Measurements from ENCODE around the gene PLSCR4. TPM values are rescaled to one million over a fixed set of nuclear protein-coding genes. Genes with fewer than 3 reads are reported as not detected.
"Not testable (repeated sequence)": the region's sequence is repeated elsewhere in the genome, so short reads cannot be mapped to it uniquely, and the experiment has no call there.

Gene PLSCR4, protein sequence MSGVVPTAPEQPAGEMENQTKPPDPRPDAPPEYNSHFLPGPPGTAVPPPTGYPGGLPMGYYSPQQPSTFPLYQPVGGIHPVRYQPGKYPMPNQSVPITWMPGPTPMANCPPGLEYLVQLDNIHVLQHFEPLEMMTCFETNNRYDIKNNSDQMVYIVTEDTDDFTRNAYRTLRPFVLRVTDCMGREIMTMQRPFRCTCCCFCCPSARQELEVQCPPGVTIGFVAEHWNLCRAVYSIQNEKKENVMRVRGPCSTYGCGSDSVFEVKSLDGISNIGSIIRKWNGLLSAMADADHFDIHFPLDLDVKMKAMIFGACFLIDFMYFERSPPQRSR
- not detected for total RNA-seq

DNA sequence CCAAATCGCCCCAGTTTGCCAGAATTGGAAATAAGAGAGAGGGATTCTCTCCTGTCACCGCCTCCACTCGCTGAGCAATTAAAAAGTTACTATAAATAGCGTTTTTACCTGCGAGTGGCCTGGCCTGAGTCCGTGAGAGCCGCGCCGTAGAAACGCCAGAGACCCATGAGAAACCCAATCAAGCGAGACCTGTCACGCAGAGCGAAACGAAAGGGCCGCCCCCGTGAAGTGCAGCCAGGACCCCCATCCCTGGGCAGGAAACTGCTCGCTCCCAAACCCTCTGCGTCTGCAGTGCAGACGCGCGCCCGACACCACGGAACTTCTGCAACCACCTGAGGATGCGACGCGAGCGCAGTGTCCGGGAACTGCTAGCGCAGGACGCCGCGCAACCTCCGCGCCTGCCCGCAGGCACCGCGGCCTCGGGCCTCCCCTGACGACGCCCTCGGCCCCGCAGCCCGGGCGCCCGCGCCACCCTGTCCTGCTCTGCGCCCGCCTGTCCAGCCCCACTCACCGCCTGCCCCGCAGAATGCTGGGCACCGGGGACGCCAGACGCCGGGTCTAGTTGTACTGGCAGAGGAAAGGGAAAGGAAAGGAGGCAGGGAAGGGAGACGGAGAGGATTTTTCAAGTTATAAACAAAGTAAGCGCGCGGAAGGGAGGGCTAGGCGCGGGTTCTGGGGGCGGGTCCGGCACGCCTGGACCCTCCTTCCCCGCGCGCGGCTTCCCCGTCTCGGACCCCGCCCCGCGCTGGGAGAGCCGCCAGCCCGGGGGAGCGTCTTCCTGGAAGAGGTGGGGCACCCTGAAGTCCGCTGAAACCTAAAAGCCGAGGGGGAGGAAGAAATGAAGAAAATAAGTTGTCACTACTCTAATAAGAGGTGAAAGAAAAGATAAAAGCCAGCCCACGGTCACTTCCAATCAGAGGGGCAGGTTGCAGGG is at the start of gene PLSCR4:
Gene PLSCR4, minus strand, starts transcription at position 657 of the 934 bp plus-strand sequence. CDS start 29,034 bp downstream, outside the sequence.
- Mint-ChIP-seq H3K9me3 (no peaks in the 10 kb centered on the region), H3K27ac (no peak within 1 kb of the TSS), H3K36me3 (no peaks in the 10 kb centered on the region)
- DNase-seq (ENCODE audit: low spot score in 2 of 2) (peak in 1 of 2 donors; percentile 11), ATAC-seq (peak; percentile 43 to 79)

DNA sequence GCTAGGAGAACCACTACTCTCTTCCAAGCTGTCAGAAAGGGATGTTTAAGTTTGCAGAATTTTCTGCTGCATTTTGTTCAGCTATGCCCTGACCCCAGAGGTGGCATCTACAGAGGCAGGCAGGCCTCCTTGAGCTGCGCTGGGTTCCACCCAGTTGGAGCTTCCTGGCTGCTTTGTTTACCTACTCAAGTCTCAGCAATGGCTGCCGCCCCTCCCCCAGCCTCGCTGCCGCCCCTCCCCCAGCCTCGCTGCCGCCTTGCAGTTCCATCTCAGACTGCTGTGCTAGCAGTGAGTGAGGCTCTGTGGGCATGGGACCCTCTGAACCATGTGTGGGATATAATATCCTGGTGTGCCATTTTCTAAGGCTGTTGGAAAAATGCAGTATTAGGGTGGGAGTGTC is 42.5 kb upstream of the PLSCR4 start:
- H3K9me3 Mint-ChIP-seq; ATAC-seq; H3K36me3 Mint-ChIP-seq; H3K27ac Mint-ChIP-seq; DNase-seq (ENCODE audit: low spot score in 2 of 2): not testable (repeated sequence)

DNA sequence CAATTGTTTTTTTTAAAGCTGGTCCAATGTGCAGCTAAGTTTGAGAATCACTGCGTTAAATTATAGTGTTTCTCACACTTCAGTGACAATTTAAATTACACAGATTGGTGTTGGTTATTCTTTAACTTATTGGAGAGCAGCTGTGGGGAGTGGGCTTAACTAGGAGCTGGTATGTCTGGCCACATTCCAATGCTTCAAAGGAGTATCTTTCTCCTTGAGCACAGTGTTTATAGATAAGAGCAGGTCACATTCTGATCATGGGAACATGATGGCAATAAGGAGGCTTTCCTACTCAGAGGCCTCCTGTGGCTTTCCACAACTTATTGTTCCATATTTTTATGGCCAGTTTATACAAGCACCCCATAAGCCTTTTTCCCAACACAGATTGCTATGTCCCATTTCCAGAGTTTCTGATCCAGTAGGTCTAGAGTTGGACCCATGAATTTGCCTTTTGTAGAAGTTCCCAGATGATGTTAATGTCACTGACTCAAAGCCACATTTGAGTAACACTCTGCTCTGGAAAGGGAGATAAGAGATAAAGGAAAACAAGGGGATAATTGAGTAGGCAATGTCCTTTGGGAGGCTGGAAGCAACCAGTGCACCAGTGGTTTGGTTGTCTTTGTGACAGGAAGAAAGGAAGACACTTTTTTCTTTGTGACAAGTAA is 33.0 kb upstream of the PLSCR4 start:
- no peak for ATAC-seq
- H3K36me3 Mint-ChIP-seq: no peaks in the 10 kb centered on the region
- H3K9me3 Mint-ChIP-seq: peaks cover 0 to 4% of the 10 kb centered on the region in 2 donors
- no peak for DNase-seq (ENCODE audit: low spot score in 2 of 2)
- no peak overlapping the region for H3K27ac Mint-ChIP-seq

DNA sequence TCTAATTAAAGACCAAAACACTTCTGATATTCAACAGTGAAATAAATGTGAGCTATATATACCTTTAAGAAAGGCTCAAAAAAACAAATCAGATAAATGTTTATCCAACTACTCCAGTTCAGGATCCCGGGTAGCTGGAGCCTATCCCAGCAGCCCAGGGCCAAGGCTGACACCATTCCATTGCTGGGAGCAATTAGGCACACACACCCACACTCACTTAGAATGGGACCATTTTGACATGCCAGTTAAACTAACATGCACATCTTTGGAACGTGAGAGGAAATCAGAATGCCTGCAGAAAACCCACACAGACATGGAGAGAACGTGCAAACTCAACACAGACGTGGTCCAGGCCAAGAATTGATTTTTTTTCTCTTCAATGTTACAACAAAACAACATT is 30.0 kb upstream of the PLSCR4 start:
- H3K9me3 Mint-ChIP-seq: no peaks in the 10 kb centered on the region
- H3K36me3 Mint-ChIP-seq: no peaks in the 10 kb centered on the region
- DNase-seq (ENCODE audit: low spot score in 2 of 2) (no peak), ATAC-seq (no peak)
- H3K27ac Mint-ChIP-seq: no peak overlapping the region

DNA sequence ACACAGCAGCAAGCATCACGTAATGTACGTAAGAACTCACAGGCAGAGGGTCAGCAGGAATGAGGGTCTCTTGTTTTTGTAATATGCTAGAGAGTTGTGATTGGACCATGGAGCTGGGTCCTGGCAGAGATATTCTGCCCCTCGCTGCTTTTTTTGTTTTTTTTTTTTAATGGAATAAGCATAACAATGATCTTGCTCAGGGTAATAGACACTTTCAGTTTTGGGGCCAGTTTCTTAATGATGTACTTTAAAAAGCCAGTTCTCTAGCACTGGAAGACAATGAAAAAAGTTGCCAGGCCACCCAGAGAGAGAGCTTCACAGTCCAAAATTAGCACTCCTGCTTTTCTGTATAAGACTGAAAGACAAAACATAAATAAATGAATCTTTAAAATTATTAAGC is 29.0 kb upstream of the PLSCR4 start:
- no peak overlapping the region for H3K27ac Mint-ChIP-seq
- ATAC-seq (no peak), DNase-seq (ENCODE audit: low spot score in 2 of 2) (no peak)
- no peaks in the 10 kb centered on the region for H3K9me3 Mint-ChIP-seq
- H3K36me3 Mint-ChIP-seq: no peaks in the 10 kb centered on the region

DNA sequence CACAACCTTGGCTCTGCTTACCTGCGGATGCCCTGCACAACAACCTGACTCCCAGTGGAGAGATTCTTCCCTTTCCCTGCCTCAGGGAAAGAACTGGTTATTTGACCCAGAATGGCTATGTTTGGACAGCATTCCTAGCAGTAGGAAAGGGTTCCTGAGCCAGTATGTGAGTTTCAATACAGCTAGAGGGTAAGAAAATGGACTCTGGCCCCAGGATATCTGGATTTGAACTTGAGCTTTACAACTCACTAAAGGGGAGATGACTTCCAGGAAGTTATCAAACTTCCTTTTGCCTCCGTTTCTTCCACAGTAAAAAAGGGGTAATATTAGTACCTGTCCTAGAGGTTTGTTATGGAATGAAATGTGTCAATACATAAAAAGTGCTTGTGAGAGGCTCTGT is 28.1 kb upstream of the PLSCR4 start:
- ATAC-seq: no peak
- Mint-ChIP-seq H3K27ac (no peak overlapping the region), H3K36me3 (no peaks in the 10 kb centered on the region), H3K9me3 (no peaks in the 10 kb centered on the region)
- DNase-seq (ENCODE audit: low spot score in 2 of 2): no peak

DNA sequence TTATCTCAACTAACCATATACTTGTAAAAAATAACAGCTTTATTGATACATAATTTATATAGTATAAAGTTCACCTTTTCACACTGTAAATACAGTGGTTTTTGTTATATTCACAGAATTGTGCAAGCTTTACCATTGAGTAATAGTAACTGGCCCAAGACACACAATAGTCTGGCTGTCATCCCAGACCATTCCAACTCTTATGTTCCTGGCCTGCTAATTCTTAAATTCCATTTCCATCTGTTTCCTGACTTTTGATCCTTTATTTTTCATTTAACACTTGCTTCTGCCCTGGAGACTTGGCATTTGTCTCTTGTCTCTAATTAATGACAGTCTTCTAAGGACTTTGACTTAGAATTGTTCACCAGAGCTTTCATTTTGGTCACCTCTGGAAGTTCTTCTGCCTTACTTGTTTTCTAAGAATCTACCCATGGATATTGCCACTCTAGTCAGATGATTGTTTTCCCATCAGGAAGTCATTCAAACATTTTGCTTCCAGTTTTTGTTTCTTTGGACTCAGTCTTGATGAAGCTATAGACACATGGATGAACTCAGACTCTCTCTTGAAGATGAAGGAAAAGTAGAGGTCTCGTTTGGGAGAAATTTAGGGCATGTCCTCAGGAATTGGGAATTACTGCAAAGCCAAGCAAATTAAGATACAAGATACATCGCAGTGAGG is 27.2 kb upstream of the PLSCR4 start:
- DNase-seq (ENCODE audit: low spot score in 2 of 2) (no peak), ATAC-seq (no peak)
- Mint-ChIP-seq H3K27ac (no peak overlapping the region), H3K36me3 (no peaks in the 10 kb centered on the region), H3K9me3 (no peaks in the 10 kb centered on the region)

DNA sequence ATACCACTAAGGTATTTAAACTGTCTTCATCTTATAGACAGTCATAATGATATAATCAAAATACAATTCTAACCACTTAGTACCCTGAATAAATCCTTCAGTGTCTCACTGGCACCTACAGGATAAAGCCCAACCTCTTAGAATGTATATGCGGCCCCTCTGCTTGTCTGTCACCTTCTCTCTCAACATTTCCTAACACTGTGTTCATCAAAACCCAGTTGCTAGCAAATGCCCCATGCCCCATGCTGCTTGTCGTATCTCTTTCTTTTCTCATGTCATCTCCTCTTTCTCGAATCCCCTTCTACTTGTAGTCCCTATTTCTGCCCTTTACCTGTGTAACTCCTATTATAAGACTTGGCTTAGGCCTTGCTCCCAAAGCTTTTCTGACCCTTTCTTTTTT is 24.6 kb upstream of the PLSCR4 start:
- no peak for DNase-seq (ENCODE audit: low spot score in 2 of 2)
- H3K27ac Mint-ChIP-seq: no peak overlapping the region
- no peaks in the 10 kb centered on the region for H3K36me3 Mint-ChIP-seq
- ATAC-seq: no peak
- H3K9me3 Mint-ChIP-seq: no peaks in the 10 kb centered on the region

DNA sequence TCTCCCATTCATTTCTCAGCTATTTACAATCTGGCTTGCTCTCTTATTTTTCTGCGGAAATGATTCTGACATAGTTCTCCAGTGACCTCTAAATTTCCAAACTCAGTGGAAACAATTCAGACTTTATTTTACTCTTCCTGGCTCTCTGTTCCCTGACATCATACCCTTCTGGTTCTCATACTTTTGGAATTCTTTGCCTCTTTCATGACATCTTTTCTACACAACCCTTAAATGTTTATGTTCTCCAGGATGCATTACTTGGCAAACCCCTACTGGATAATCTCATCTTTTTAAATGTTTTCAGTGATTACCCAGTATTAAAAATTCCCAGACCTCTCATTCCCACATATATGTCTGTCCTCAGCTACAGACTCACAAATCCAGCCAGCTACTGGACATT is 23.9 kb upstream of the PLSCR4 start:
- Mint-ChIP-seq H3K9me3 (no peaks in the 10 kb centered on the region), H3K27ac (no peak overlapping the region), H3K36me3 (no peaks in the 10 kb centered on the region)
- ATAC-seq: no peak
- no peak for DNase-seq (ENCODE audit: low spot score in 2 of 2)

DNA sequence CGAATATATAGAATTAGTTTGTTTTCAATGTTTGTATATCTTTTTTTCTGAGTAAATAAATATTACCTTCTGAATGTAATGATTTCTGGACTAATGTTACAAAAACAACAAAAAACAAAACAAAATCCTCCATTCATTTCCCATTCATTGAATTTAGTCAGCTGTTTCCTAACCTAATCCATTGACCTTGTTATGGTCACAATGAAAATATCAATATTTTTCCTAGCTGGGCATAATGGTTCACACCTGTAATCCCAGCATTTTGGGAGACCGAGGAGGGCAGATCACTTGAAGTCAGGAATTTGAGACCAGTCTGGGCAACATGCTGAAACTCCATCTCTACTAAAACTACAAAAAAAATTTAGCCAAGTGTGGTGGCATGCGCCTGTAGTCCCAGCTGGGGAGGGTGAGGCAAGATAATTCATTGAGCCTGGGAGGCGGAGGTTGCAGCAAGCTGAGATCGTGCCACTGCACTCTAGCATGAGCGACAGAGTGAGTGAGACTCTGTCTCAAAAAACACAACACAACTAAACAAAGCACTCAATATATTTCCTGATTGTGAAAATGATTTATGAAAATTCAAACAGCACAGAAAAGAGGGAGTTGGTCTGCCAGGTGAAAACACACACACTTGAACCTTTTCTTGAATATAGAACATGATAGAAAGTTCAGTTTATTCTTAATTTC is 23.0 kb upstream of the PLSCR4 start:
- ATAC-seq (no peak), DNase-seq (ENCODE audit: low spot score in 2 of 2) (no peak)
- Mint-ChIP-seq H3K9me3 (no peaks in the 10 kb centered on the region), H3K36me3 (no peaks in the 10 kb centered on the region), H3K27ac (no peak overlapping the region)

DNA sequence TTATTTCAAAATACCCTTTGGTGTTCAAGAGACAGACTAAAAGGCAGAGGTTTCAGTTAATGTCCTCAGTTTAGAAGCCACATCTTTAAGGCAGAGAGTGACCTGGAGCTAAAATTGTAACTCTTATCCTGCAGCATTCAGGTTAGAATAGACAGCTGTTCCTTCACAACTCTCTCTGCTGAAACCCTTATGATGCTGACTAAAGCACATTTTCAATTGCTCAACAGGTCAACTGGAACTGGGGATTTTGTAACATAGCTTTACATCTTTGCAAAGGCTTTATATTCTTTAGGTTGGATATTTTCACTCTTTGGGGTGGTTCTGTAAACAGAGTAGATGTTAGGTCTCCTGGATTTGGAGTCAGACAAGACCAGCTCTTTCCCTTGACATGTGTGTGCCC is 20.3 kb upstream of the PLSCR4 start:
- no peaks in the 10 kb centered on the region for H3K9me3 Mint-ChIP-seq
- ATAC-seq (no peak), DNase-seq (ENCODE audit: low spot score in 2 of 2) (no peak)
- no peaks in the 10 kb centered on the region for H3K36me3 Mint-ChIP-seq
- H3K27ac Mint-ChIP-seq: no peak overlapping the region

DNA sequence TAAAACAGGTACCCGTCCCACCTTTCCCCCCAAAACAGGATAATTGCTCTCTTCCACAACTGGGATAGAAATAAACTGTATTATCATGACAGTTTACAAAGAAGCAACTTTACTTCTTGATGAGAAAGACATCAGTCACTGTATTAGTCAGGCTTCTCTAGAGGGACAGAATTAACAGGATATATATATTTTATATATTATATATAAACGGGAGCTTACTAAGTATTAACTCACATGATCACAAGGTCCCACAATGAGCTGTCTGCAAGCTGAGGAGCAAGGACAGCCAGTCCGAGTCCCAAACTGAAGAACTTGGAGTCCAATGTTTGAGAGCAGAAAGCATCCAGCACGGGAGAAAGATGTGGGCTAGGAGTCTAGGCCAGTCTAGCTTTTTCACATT is 18.4 kb upstream of the PLSCR4 start:
- DNase-seq (ENCODE audit: low spot score in 2 of 2) (no peak), ATAC-seq (no peak)
- Mint-ChIP-seq H3K36me3 (no peaks in the 10 kb centered on the region), H3K9me3 (no peaks in the 10 kb centered on the region), H3K27ac (no peak overlapping the region)

DNA sequence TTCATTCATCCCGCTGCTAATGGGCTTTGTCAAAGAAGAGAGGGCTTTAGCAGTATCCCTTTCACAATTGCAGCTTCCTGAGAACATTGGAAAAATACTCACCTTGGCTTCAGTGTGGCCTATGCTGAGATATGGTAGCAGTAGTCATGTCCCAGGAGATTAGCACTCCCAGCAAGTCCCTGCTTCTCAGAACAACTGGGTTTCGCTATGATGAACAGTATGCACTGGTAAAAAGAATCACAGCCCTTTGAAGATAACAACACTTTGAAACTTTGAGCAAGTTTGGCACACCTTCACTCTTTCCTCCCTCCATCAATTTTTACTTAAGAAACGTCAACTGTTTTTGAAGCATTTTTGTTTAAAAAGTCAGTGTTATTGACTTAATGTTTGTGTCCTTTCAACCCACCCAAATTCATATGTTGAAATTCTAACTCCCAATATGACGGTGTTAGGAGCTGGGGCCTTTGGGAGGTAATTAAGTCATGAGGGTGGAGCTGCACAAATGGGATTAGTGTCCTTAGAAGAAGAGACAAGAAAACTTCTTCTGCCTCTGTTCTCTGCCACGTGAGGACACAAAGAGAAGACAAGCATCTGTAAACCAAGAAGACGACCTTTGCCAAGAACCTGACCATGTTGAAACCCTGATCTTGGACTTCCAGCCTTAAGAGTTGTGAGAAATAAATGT is 17.8 kb upstream of the PLSCR4 start:
- DNase-seq (ENCODE audit: low spot score in 2 of 2) (no peak), ATAC-seq (no peak)
- no peaks in the 10 kb centered on the region for H3K9me3 Mint-ChIP-seq
- H3K36me3 Mint-ChIP-seq: no peaks in the 10 kb centered on the region
- no peak overlapping the region for H3K27ac Mint-ChIP-seq

DNA sequence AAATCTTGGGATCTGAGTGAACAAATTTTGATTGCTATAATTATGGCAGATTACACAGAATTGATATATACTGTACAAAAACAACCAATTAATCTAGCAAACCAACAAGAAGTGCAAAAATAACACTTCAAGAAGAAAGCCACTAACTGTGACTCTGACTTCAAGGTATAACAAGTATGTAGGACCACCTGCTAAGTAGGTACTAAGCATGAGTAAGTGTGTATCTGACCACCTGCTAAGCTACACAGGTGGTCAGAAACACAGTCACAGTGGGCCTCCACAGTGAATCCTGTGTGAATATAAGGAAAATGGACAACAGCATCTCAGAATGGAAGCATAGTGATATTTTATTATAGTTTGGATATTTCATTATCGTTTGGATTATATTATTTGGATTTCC is 14.8 kb upstream of the PLSCR4 start:
- H3K27ac Mint-ChIP-seq: no peak overlapping the region
- no peaks in the 10 kb centered on the region for H3K36me3 Mint-ChIP-seq
- no peaks in the 10 kb centered on the region for H3K9me3 Mint-ChIP-seq
- DNase-seq (ENCODE audit: low spot score in 2 of 2) (no peak), ATAC-seq (no peak)

DNA sequence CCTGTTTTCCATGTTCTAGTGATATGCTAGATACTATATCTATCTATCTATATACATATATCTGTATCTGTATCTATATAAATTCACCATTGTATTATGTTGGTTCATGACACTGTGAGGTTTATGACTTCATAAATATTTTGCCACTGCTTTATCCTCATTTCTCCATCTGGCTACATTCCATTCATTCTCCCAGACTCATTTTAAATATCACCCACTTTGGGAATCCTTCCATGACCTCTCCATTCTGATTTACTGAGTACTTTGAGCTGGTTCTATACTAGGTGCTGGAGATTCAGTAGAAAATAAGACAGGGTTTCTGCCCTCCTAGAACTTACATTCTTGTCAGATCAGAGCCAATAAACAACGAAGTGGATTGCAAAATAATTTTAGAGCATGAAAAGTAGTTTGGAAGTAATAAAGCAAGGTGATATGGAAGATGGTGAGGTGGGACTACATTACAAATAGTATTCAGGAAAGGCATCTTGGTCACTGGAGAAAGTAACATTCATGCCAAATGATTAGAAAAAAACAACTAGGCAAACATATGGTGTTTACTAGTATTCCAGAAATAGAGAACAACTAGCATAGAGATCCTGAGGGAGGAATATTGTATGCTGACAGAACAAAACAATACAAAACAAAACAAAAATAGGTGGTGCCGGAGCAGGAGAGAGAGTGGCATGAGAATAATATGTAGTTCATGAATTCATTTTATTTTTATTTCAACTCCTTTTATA is 11.6 kb upstream of the PLSCR4 start:
- DNase-seq (ENCODE audit: low spot score in 2 of 2) (no peak), ATAC-seq (no peak)
- no peaks in the 10 kb centered on the region for H3K36me3 Mint-ChIP-seq
- no peaks in the 10 kb centered on the region for H3K9me3 Mint-ChIP-seq
- no peak overlapping the region for H3K27ac Mint-ChIP-seq

All from activated naive CD4-positive, alpha-beta T cell treated with anti-CD3 and anti-CD28 coated beads, Interleukin-2, amount 50 U/mL, for 72 hours (primary cell).